Osteocyte (in vitro differentiated cells): ENCODE data around the gene FDPS. TPM values are rescaled to one million over a fixed set of nuclear protein-coding genes. Genes with fewer than 3 reads are reported as not detected.
"Not testable (repeated sequence)": the region's sequence is repeated elsewhere in the genome, so short reads cannot be mapped to it uniquely, and the experiment has no call there.

ENCODE experiments used
- DNase-seq: peaks from one replicate; pipeline ENCODE4 v3.0.0; 2021; ENCODE audit warnings: mixed read lengths; ENCODE audit not compliant: unreplicated experiment; ENCODE audit errors: extremely low spot score
- H3K27ac Mint-ChIP-seq: one replicate; pipeline ENCODE4 v1.8.0; 2021; ENCODE audit warnings: mild to moderate bottlenecking, mixed read lengths; ENCODE audit not compliant: unreplicated experiment
- H3K27me3 Mint-ChIP-seq: one replicate; pipeline ENCODE4 v1.8.0; 2021; ENCODE audit warnings: mixed read lengths; ENCODE audit not compliant: unreplicated experiment
- H3K36me3 Mint-ChIP-seq: one replicate; pipeline ENCODE4 v1.8.0; 2021; ENCODE audit warnings: mixed read lengths; ENCODE audit not compliant: unreplicated experiment
- H3K4me1 Mint-ChIP-seq: one replicate; pipeline ENCODE4 v1.8.0; 2021; ENCODE audit warnings: mixed read lengths; ENCODE audit not compliant: unreplicated experiment
- H3K4me3 Mint-ChIP-seq: one replicate; pipeline ENCODE4 v1.8.0; 2021; ENCODE audit warnings: mild to moderate bottlenecking, moderate library complexity, mixed read lengths; ENCODE audit not compliant: unreplicated experiment
- H3K9me3 Mint-ChIP-seq: one replicate; pipeline ENCODE4 v1.8.0; 2021; ENCODE audit warnings: mixed read lengths; ENCODE audit not compliant: unreplicated experiment
- CTCF ChIP-seq: fragments of 200-600 bp; sonication (generic); IDR thresholded peaks from 2 replicates; pipeline ENCODE4 v1.5.0; 2021; ENCODE audit warnings: antibody characterized with exemption, mild to moderate bottlenecking, moderate library complexity
- total RNA-seq: library from RNA; stranded (reverse); gene quantifications from 2 replicates; pipeline ENCODE4 v1.2.1, GENCODE V29; 2021

The FDPS gene
- total RNA-seq, 1 donor from 2014 or later: 119 TPM

- Mint-ChIP-seq H3K36me3 (no peaks in the 10 kb centered on the region), H3K27me3 (no peaks in the 10 kb centered on the region), H3K4me1 (no peaks in the 10 kb centered on the region), H3K4me3 (no peak overlapping the region), H3K27ac (no peak overlapping the region), H3K9me3 (no peaks in the 10 kb centered on the region)
- TF ChIP-seq CTCF: no peak
- no peak for DNase-seq
Measured at GRCh38 chr1:155285631-155286044, 23.0 kb upstream of the FDPS start.

GRCh38 chr1:155286544-155286943 lies 22.1 kb upstream of the FDPS start:
- Mint-ChIP-seq H3K27me3 (no peaks in the 10 kb centered on the region), H3K9me3 (no peaks in the 10 kb centered on the region), H3K36me3 (no peaks in the 10 kb centered on the region), H3K4me1 (no peaks in the 10 kb centered on the region), H3K4me3 (no peak overlapping the region), H3K27ac (no peak overlapping the region)
- no peak for TF ChIP-seq CTCF
- no peak for DNase-seq

GRCh38 chr1:155287987-155288543 lies 20.6 kb upstream of the FDPS start:
- H3K9me3 Mint-ChIP-seq: no peaks in the 10 kb centered on the region
- H3K4me3 Mint-ChIP-seq: no peak overlapping the region
- H3K27me3 Mint-ChIP-seq: peaks cover 3% of the 10 kb centered on the region
- no peak for TF ChIP-seq CTCF
- H3K27ac Mint-ChIP-seq: no peak overlapping the region
- no peaks in the 10 kb centered on the region for H3K36me3 Mint-ChIP-seq
- no peak for DNase-seq
- H3K4me1 Mint-ChIP-seq: no peaks in the 10 kb centered on the region

- DNase-seq, H3K27me3 Mint-ChIP-seq, H3K9me3 Mint-ChIP-seq, H3K27ac Mint-ChIP-seq, H3K36me3 Mint-ChIP-seq, H3K4me3 Mint-ChIP-seq, H3K4me1 Mint-ChIP-seq: not testable (repeated sequence)
Measured at GRCh38 chr1:155291006-155291405, 17.7 kb upstream of the FDPS start.

GRCh38 chr1:155293086-155293749 lies 15.4 kb upstream of the FDPS start:
- peaks cover 19% of the 10 kb centered on the region for H3K27me3 Mint-ChIP-seq
- H3K4me1 Mint-ChIP-seq: no peaks in the 10 kb centered on the region
- H3K4me3 Mint-ChIP-seq: no peak overlapping the region
- no peak for TF ChIP-seq CTCF
- no peaks in the 10 kb centered on the region for H3K36me3 Mint-ChIP-seq
- DNase-seq: no peak
- no peaks in the 10 kb centered on the region for H3K9me3 Mint-ChIP-seq
- no peak overlapping the region for H3K27ac Mint-ChIP-seq
